Raji (cell line): ENCODE data around the gene LRRC71.

Experiments
- POLR2A ChIP-seq: IDR thresholded peaks from 2 replicates; pipeline ENCODE4 v1.6.1; 2011; ENCODE audit warnings: low read depth, low read length, control low read depth; ENCODE audit not compliant: insufficient read depth

The LRRC71 gene

GRCh38 chr1:156898971-156899664 is 21.3 kb upstream of the LRRC71 start:
- no peak for TF ChIP-seq POLR2A

- no peak for TF ChIP-seq POLR2A
Measured at GRCh38 chr1:156899956-156900718, 20.3 kb upstream of the LRRC71 start.

- no peak for TF ChIP-seq POLR2A
Measured at GRCh38 chr1:156900896-156901589, 19.4 kb upstream of the LRRC71 start.

GRCh38 chr1:156901590-156901900 is 18.9 kb upstream of the LRRC71 start:
- no peak for TF ChIP-seq POLR2A

- no peak for TF ChIP-seq POLR2A
Measured at GRCh38 chr1:156901966-156902915, 18.2 kb upstream of the LRRC71 start.

GRCh38 chr1:156903328-156904091 is 16.9 kb upstream of the LRRC71 start:
- no peak for TF ChIP-seq POLR2A

GRCh38 chr1:156904187-156904959 is 16.1 kb upstream of the LRRC71 start:
- no peak for TF ChIP-seq POLR2A

GRCh38 chr1:156905176-156905575 is 15.3 kb upstream of the LRRC71 start:
- no peak for TF ChIP-seq POLR2A

GRCh38 chr1:156905651-156906050 is 14.8 kb upstream of the LRRC71 start:
- TF ChIP-seq POLR2A = no peak

GRCh38 chr1:156906206-156906906 is 14.1 kb upstream of the LRRC71 start:
- no peak for TF ChIP-seq POLR2A

- no peak for TF ChIP-seq POLR2A
Measured at GRCh38 chr1:156908541-156908940, 11.9 kb upstream of the LRRC71 start.

- TF ChIP-seq POLR2A = no peak
Measured at GRCh38 chr1:156908955-156909354, 11.5 kb upstream of the LRRC71 start.

GRCh38 chr1:156909671-156910070 is 10.8 kb upstream of the LRRC71 start:
- no peak for TF ChIP-seq POLR2A
